HepG2 (cell line): Measurements from ENCODE around the gene SULT1C4. TPM values are rescaled to one million over a fixed set of nuclear protein-coding genes. Genes with fewer than 3 reads are reported as not detected.
A peak's percentile ranks its signal among the peaks of the same experiment; 100 is the strongest.

ENCODE experiments used
- ATAC-seq: fragments of 200-7000 bp; cut with Tn5 transposase; 3 replicates; pipeline ENCODE4 v1.9.1; 2020; ENCODE audit warnings: mild to moderate bottlenecking, moderate library complexity
- BruUV-seq: library from RNA; stranded (reverse); fragments of 400-500 nt; replicated peaks from 2 replicates; lab custom pipeline; 2021; lab: Mats Ljungman, UMichigan
- CTCF ChIA-PET: fragments of 300-600 bp; formaldehyde crosslinking; extraction: SDS; loops from one replicate; lab custom pipeline; 2021; ENCODE audit warnings: low total read pairs, inconsistent platforms, low intra/inter-chr PET ratio; lab: Yijun Ruan, JAX
- POLR2A ChIA-PET: fragments of 350-600 bp; sonication (Branson Sonifier 250); formaldehyde crosslinking; loops from one replicate; lab custom pipeline; 2020; ENCODE audit warnings: antibody characterized with exemption, inconsistent platforms; lab: Yijun Ruan, JAX
- DNase-seq: peaks from one replicate; pipeline ENCODE4 v3.0.0-alpha.2; 2015; ENCODE audit warnings: low spot score
- FAIRE-seq: peaks from 3 replicates; lab custom pipeline; 2011; peaks lifted over from hg19 to GRCh38; lab: Jason Lieb, UNC
- H2AFZ ChIP-seq: one replicate; pipeline ENCODE4 v1.6.1; 2011; ENCODE audit warnings: low read length, inconsistent platforms
- H3K27ac ChIP-seq: fragments of 300-600 bp; 3 replicates; pipeline ENCODE4 v1.8.0; 2011; ENCODE audit warnings: mixed run types, mild to moderate bottlenecking, mixed read lengths, low read length, inconsistent platforms; ENCODE audit not compliant: insufficient read depth; ENCODE audit errors: extremely low read length
- H3K27me3 ChIP-seq, 2 experiments: fragments of 200-600 bp in 1 of 2; 2 replicates in 1 of 2; 3 replicates in 1 of 2; pipeline versions ENCODE4 v1.6.0 to v1.8.0; 2011; ENCODE audit warnings: low read length in 2 of 2, mild to moderate bottlenecking in 2 of 2, moderate library complexity in 2 of 2, inconsistent platforms in 1 of 2; ENCODE audit not compliant: insufficient read depth in 2 of 2, control insufficient read depth in 1 of 2
- H3K36me3 ChIP-seq, 2 experiments: fragments of 200-600 bp in 1 of 2; replicated peaks in 1 of 2; 2 replicates in 1 of 2; 3 replicates in 1 of 2; pipeline versions ENCODE4 v1.5.1 to v1.8.0; 2011; ENCODE audit warnings: low read length in 2 of 2, inconsistent platforms in 1 of 2; ENCODE audit not compliant: insufficient read depth in 2 of 2, control insufficient read depth in 1 of 2
- H3K4me1 ChIP-seq: 2 replicates; pipeline ENCODE4 v1.5.1; 2012; ENCODE audit warnings: low read length, inconsistent platforms; ENCODE audit not compliant: insufficient read depth
- H3K4me2 ChIP-seq: 2 replicates; pipeline ENCODE4 v1.6.0; 2011; ENCODE audit warnings: low read depth, low read length, inconsistent platforms
- H3K4me3 ChIP-seq, 3 experiments: fragments of 200-600 bp in 1 of 3; sonication (generic), shearing (Covaris generic) in 1 of 3; replicated peaks in 1 of 3; 2 replicates each; pipeline ENCODE4 v1.5.1; 2011 to 2016; ENCODE audit warnings: low read length in 3 of 3, inconsistent platforms in 2 of 3, low read depth in 2 of 3, mild to moderate bottlenecking in 2 of 3, control low read depth in 1 of 3, mixed read lengths in 1 of 3; ENCODE audit not compliant: insufficient read depth in 1 of 3
- H3K79me2 ChIP-seq: one replicate; pipeline ENCODE4 v1.6.1; 2011; ENCODE audit warnings: low read length, inconsistent platforms; ENCODE audit not compliant: insufficient read depth
- H3K9ac ChIP-seq: 2 replicates; pipeline ENCODE4 v1.6.0; 2011; ENCODE audit warnings: mild to moderate bottlenecking, low read depth, low read length, inconsistent platforms; ENCODE audit not compliant: insufficient read depth
- H3K9me3 ChIP-seq: 2 replicates; pipeline ENCODE4 v1.5.1; 2012; ENCODE audit warnings: mild to moderate bottlenecking, low read length
- H4K20me1 ChIP-seq: 2 replicates; pipeline ENCODE4 v1.6.0; 2011; ENCODE audit warnings: inconsistent platforms, mild to moderate bottlenecking, low read length, moderate library complexity; ENCODE audit not compliant: insufficient read depth
- ARHGAP35 ChIP-seq: sonication (generic); formaldehyde crosslinking; IDR thresholded peaks from 2 replicates; pipeline ENCODE4 v1.9.0; 2022; ENCODE audit warnings: mild to moderate bottlenecking, inconsistent platforms, moderate library complexity, missing genetic modification reagents, borderline replicate concordance
- CREM ChIP-seq, 2 experiments: sonication (generic) in 1 of 2; formaldehyde crosslinking in 1 of 2; IDR thresholded peaks; 2 replicates each; pipeline versions ENCODE4 v1.4.0 to v1.6.1; 2016 to 2020; ENCODE audit warnings: antibody characterized with exemption in 1 of 2, mild to moderate bottlenecking in 1 of 2, missing genetic modification reagents in 1 of 2
- HOXA5 ChIP-seq: sonication (generic); formaldehyde crosslinking; IDR thresholded peaks from 2 replicates; pipeline ENCODE4 v1.4.0; 2020; ENCODE audit warnings: missing genetic modification reagents
- KMT2B ChIP-seq: IDR thresholded peaks from 2 replicates; pipeline ENCODE4 v1.6.1; 2016; ENCODE audit warnings: missing genetic modification reagents, missing compliant biosample characterization
- NFYB ChIP-seq: sonication (generic); formaldehyde crosslinking; IDR thresholded peaks from 2 replicates; pipeline ENCODE4 v1.4.0; 2020; ENCODE audit warnings: missing genetic modification reagents
- NFYC ChIP-seq: IDR thresholded peaks from 2 replicates; pipeline ENCODE4 v1.6.1; 2016; ENCODE audit warnings: missing genetic modification reagents, missing compliant biosample characterization
- NR2F1 ChIP-seq, 2 experiments: fragments of 450-650 bp in 1 of 2; formaldehyde crosslinking in 1 of 2; IDR thresholded peaks; 2 replicates each; pipeline versions ENCODE4 v1.5.0 to v1.6.1; 2016 to 2020; ENCODE audit warnings: mild to moderate bottlenecking in 1 of 2, missing compliant biosample characterization in 1 of 2, missing genetic modification reagents in 1 of 2, moderate library complexity in 1 of 2
- SP5 ChIP-seq: IDR thresholded peaks from 2 replicates; pipeline ENCODE4 v1.6.1; 2016; ENCODE audit warnings: low read depth, borderline replicate concordance
- SYNCRIP ChIP-seq: fragments of 200-400 bp; formaldehyde crosslinking; IDR thresholded peaks from 2 replicates; pipeline ENCODE4 v1.6.1; 2018; ENCODE audit warnings: mild to moderate bottlenecking, low read depth, low read length; ENCODE audit not compliant: insufficient read depth
- ZNF317 ChIP-seq: sonication (generic); formaldehyde crosslinking; IDR thresholded peaks from 2 replicates; pipeline ENCODE4 v1.5.0; 2020; ENCODE audit warnings: mild to moderate bottlenecking, missing genetic modification reagents
- ZNF598 ChIP-seq: sonication (generic); formaldehyde crosslinking; IDR thresholded peaks from 2 replicates; pipeline ENCODE4 v1.5.1; 2020; ENCODE audit warnings: mild to moderate bottlenecking, missing genetic modification reagents, borderline replicate concordance
- ZNF652 ChIP-seq: IDR thresholded peaks from 2 replicates; pipeline ENCODE4 v1.6.1; 2016; ENCODE audit warnings: low read depth, borderline replicate concordance
- ZNF709 ChIP-seq: sonication (generic); formaldehyde crosslinking; IDR thresholded peaks from 2 replicates; pipeline ENCODE4 v1.5.0; 2020; ENCODE audit warnings: mild to moderate bottlenecking, missing genetic modification reagents
- ZNF790 ChIP-seq: sonication (generic); formaldehyde crosslinking; IDR thresholded peaks from 2 replicates; pipeline ENCODE4 v1.8.0; 2022; ENCODE audit warnings: missing genetic modification reagents, mild to moderate bottlenecking, borderline replicate concordance
- WGBS: methylation state at CpG from one replicate; pipeline ENCODE4 v1.1.6; 2017; ENCODE audit warnings: low lambda C conversion rate; 5-methylcytosine and 5-hydroxymethylcytosine counted together
- in situ Hi-C: cut with HindIII; loops from 2 replicates; pipeline ENCODE4 v1.10.0; 2017; ENCODE audit warnings: low pct_unique_long_range_greater_than_20kb; ENCODE audit not compliant: extremely low pct_ligation_motif_present
- intact Hi-C: fragments of 100-400 bp; cut with micrococcal nuclease; formaldehyde crosslinking; loops from one replicate; pipeline ENCODE4 v1.10.0; 2022; ENCODE audit not compliant: unreplicated experiment
- polyA plus RNA-seq, 8 experiments: library from polyadenylated mRNA; depleted of rRNA in 3 of 8; stranded (reverse) in 7 of 8; unstranded in 1 of 8; fragments of >200 nt; fragmentation: Illumina TruSeq in 4 of 8; extraction: Trizol in 4 of 8; gene quantifications; 2 replicates each; pipeline versions ENCODE4 v1.2.1 to v1.2.3, GENCODE V29; 2011 to 2016; ENCODE audit warnings: low read depth in 4 of 8, missing spikeins in 1 of 8, mixed read lengths in 1 of 8; ENCODE audit not compliant: insufficient read depth in 1 of 8
- total RNA-seq, 5 experiments: library from RNA; depleted of rRNA; stranded (reverse); fragments of >200 nt; fragmentation: Illumina TruSeq; extraction: Trizol; gene quantifications; 2 replicates each; pipeline ENCODE4 v1.2.3, GENCODE V29; 2016; ENCODE audit warnings: low read depth in 1 of 5
- TF ChIP-seq, protein P1 (sequence below): sonication (generic); formaldehyde crosslinking; IDR thresholded peaks from 2 replicates; pipeline ENCODE4 v1.8.0; 2022; ENCODE audit warnings: missing genetic modification reagents, mild to moderate bottlenecking, borderline replicate concordance
- TF ChIP-seq, protein P2 (sequence below): IDR thresholded peaks from 2 replicates; pipeline ENCODE4 v1.6.1; 2016

Gene SULT1C4
- total and polyA plus RNA-seq, 2 of the 13 experiments (the other 11 are each of a cell fraction or from before 2014, with no cell fraction given) = 1.3 to 8.6 TPM

DNA sequence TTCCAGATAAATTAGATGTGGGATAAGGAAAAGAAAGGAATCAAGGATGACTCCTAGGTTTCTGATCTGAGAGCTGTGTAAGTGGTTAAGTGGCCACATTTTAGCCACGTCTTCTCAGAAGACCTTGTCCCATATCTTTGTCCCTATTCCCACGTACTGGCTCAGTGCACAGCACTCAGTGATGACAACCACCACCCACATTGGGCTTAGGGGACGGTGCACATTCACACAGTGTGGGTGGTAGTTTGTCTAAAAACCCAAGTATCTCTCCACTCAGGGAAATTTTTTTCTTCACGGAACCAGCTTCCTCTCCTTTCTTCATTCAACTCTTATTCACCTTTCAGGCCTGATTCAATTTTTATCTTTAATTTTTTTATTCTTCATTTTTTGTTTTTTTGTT lies 40.7 kb downstream of the SULT1C4 start:
- no peak for FAIRE-seq
- CTCF ChIA-PET = interaction anchor here (2.3 kb wide), 1 partner anchor 165 kb away, joined by 26 read pairs; no protein-coding TSS in a partner anchor
- intact Hi-C loops = no loop called here

DNA sequence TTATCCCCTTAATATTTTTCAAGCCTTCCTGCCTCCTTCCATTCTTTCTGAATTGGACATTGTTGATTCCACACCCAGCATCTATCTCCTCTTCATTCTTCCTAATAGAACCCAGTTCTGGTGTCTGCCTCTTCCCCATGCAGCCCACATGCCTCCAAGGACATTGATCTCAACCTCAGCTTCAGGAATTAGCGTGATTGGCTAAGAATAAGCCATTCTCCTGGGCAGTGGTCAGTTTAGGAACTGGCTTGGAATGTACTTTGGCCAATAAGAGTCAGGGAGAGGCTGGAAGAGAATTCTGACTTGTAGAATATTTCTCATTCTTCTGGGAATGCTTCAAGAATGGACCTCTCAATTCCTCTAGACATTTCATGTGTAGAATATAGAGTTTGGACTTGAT lies 45.3 kb downstream of the SULT1C4 start:
- no peaks in the 10 kb centered on the region for H4K20me1 ChIP-seq
- TF ChIP-seq ZNF790 (CRISPR knock-in tag) (no peak), ZNF652 (no peak), HOXA5 (no peak), NFYC (CRISPR knock-in tag) (peak; percentile 26; the same call in 1 of the 2 replicates), ZNF317 (CRISPR knock-in tag) (no peak), ZNF598 (no peak), ZNF709 (CRISPR knock-in tag) (0 out of 2 replicates have a peak, but pooled peaks have one; percentile 13), SP5 (CRISPR knock-in tag) (no peak), NFYB (CRISPR knock-in tag) (peak; percentile 31; the same call in 1 of the 2 replicates), ARHGAP35 (CRISPR knock-in tag) (no peak), KMT2B (CRISPR knock-in tag) (0 out of 2 replicates have a peak, but pooled peaks have one; percentile 1), SYNCRIP (no peak), NR2F1 (CRISPR knock-in tag; IDR thresholded peaks at IDR 0.05) (no peak)
- TF ChIP-seq, protein P1, sequence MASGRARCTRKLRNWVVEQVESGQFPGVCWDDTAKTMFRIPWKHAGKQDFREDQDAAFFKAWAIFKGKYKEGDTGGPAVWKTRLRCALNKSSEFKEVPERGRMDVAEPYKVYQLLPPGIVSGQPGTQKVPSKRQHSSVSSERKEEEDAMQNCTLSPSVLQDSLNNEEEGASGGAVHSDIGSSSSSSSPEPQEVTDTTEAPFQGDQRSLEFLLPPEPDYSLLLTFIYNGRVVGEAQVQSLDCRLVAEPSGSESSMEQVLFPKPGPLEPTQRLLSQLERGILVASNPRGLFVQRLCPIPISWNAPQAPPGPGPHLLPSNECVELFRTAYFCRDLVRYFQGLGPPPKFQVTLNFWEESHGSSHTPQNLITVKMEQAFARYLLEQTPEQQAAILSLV (CRISPR knock-in tag) = no peak

More for the DNA sequence above, 40.7 kb downstream of the SULT1C4 start:
- WGBS = 49% methylated on average over 4 of the region's 4 CpGs
- TF ChIP-seq CREM (IDR thresholded peaks at IDR 0.05) (no peak), CREM (CRISPR knock-in tag; IDR thresholded peaks at IDR 0.05) (no peak)
- TF ChIP-seq, protein P2, sequence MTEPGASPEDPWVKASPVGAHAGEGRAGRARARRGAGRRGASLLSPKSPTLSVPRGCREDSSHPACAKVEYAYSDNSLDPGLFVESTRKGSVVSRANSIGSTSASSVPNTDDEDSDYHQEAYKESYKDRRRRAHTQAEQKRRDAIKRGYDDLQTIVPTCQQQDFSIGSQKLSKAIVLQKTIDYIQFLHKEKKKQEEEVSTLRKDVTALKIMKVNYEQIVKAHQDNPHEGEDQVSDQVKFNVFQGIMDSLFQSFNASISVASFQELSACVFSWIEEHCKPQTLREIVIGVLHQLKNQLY (CRISPR knock-in tag) = no peak
- BruUV-seq = no TSS peak
- no peaks in the 10 kb centered on the region for H3K79me2 ChIP-seq
- no peaks in the 10 kb centered on the region for H3K9me3 ChIP-seq
- no peak overlapping the region for H3K4me3 ChIP-seq
- in situ Hi-C loops = loop anchor here (5.0 kb wide), 1 partner anchor 164 kb away; no protein-coding TSS in a partner anchor
- POLR2A ChIA-PET = no interaction called here
- no peaks in the 10 kb centered on the region for H3K27me3 ChIP-seq
- H4K20me1 ChIP-seq = no peaks in the 10 kb centered on the region
- H3K9ac ChIP-seq = no peak overlapping the region
- DNase-seq (no peak), ATAC-seq (no peak)
- H3K4me2 ChIP-seq = no peak overlapping the region
- no peaks in the 10 kb centered on the region for H3K36me3 ChIP-seq
- H3K27ac ChIP-seq = no peak overlapping the region
- peak overlapping the region; percentile 49 for H2AFZ ChIP-seq
- H3K4me1 ChIP-seq = peaks cover 24% of the 10 kb centered on the region

More for the DNA sequence above, 45.3 kb downstream of the SULT1C4 start:
- peak overlapping the region; percentile 69 for H3K4me2 ChIP-seq
- H3K4me3 ChIP-seq = peak overlapping the region in 1 of 3 experiments; percentile 51; a peak in 1 of 6 replicates
- peak; percentile 68 for ATAC-seq
- H3K79me2 ChIP-seq = no peaks in the 10 kb centered on the region
- peak overlapping the region; percentile 7 for H2AFZ ChIP-seq
- in situ Hi-C loops (no loop called here), intact Hi-C loops (no loop called here)
- CTCF ChIA-PET = no interaction called here
- peak overlapping the region; percentile 44 for H3K27ac ChIP-seq
- FAIRE-seq = peak; percentile 18
- H3K36me3 ChIP-seq = no peaks in the 10 kb centered on the region
- H3K4me1 ChIP-seq = peaks cover 21% of the 10 kb centered on the region
- POLR2A ChIA-PET = interaction anchor here (0.6 to 0.9 kb wide), 2 partner anchors 25 to 26 kb away, joined by 3 to 4 read pairs; partner anchors contain the start of gene GCC2
- H3K9me3 ChIP-seq = no peaks in the 10 kb centered on the region
- no peaks in the 10 kb centered on the region for H3K27me3 ChIP-seq
- peak; percentile 43 for DNase-seq
- WGBS = 0% methylated on average over 1 of the region's 1 CpG
- 0 out of 2 replicates have a peak overlapping the region, but pooled peaks have one; percentile 0 for H3K9ac ChIP-seq
- TSS peak; percentile 89 for BruUV-seq
